OCI-LY3 (cell line): ENCODE measurements around the gene IRAK2.

Source experiments
- H2AFZ ChIP-seq: fragments of 200-600, 300-600 bp; shearing (Covaris generic); 2 replicates; pipeline ENCODE4 v1.6.0; 2014; ENCODE audit warnings: antibody characterized with exemption, low read depth, low read length
- H3K27ac ChIP-seq: fragments of 200-600, 300-600 bp; sonication (generic); 2 replicates; pipeline ENCODE4 v1.5.1; 2014; ENCODE audit warnings: mild to moderate bottlenecking, low read length, moderate library complexity, mixed read lengths
- H3K27me3 ChIP-seq: fragments of 200-600, 300-600 bp; sonication (generic); 2 replicates; pipeline ENCODE4 v1.6.1; 2014; ENCODE audit warnings: low read depth, low read length, mixed read lengths
- H3K36me3 ChIP-seq: fragments of 200-600, 300-600 bp; sonication (generic); replicated peaks from 2 replicates; pipeline ENCODE3; 2014; ENCODE audit warnings: low read depth, low read length, mixed read lengths
- H3K4me1 ChIP-seq: fragments of 300-600, 200-600 bp; sonication (generic); 2 replicates; pipeline ENCODE4 v1.6.1; 2014; ENCODE audit warnings: low read length, mixed read lengths
- H3K4me2 ChIP-seq: fragments of 200-600, 300-600 bp; sonication (generic); 2 replicates; pipeline ENCODE4 v1.6.1; 2014; ENCODE audit warnings: low read length, mixed read lengths
- H3K4me3 ChIP-seq: fragments of 300-600, 200-600 bp; sonication (generic); 2 replicates; pipeline ENCODE4 v1.5.1; 2014; ENCODE audit warnings: antibody characterized with exemption, mild to moderate bottlenecking, low read length, moderate library complexity
- H3K79me2 ChIP-seq: fragments of 300-600, 200-600 bp; shearing (Covaris generic); 2 replicates; pipeline ENCODE4 v1.6.1; 2014; ENCODE audit warnings: mild to moderate bottlenecking, low read length, mixed read lengths
- H3K9ac ChIP-seq: fragments of 300-600, 200-600 bp; shearing (Covaris generic); 2 replicates; pipeline ENCODE4 v1.6.0; 2014; ENCODE audit warnings: mild to moderate bottlenecking, low read length, moderate library complexity
- H3K9me3 ChIP-seq: fragments of 200-600, 300-600 bp; shearing (Covaris generic); 2 replicates; pipeline ENCODE4 v1.6.1; 2014; ENCODE audit warnings: low read length, mixed read lengths; ENCODE audit not compliant: insufficient read depth
- H4K20me1 ChIP-seq: fragments of 200-600, 300-600 bp; sonication (generic); 2 replicates; pipeline ENCODE4 v1.6.1; 2016; ENCODE audit warnings: low read length, mixed read lengths; ENCODE audit not compliant: insufficient read depth
- EZH2phosphoT487 ChIP-seq: fragments of 200-600 bp; shearing (Covaris generic); IDR thresholded peaks from 2 replicates; pipeline ENCODE4 v1.6.1; 2018; ENCODE audit warnings: antibody characterized with exemption, mixed run types, low read depth
- TF ChIP-seq, protein P1 (sequence below): fragments of 200-600, 300-600 bp; sonication (generic); IDR thresholded peaks from 2 replicates; pipeline ENCODE4 v1.5.1; 2014; ENCODE audit warnings: antibody characterized with exemption, low read length, low read depth

Gene IRAK2

GRCh38 chr3:10279384-10280176 is 114.9 kb downstream of the IRAK2 start:
- Histone ChIP-seq H3K27ac (no peak overlapping the region), H3K79me2 (peaks cover 29% of the 10 kb centered on the region), H3K4me1 (no peaks in the 10 kb centered on the region), H3K4me2 (no peak overlapping the region), H2AFZ (no peak overlapping the region), H3K36me3 (peaks cover 45% of the 10 kb centered on the region), H4K20me1 (peaks cover 1% of the 10 kb centered on the region), H3K9ac (no peak overlapping the region), H3K4me3 (no peak overlapping the region), H3K27me3 (no peaks in the 10 kb centered on the region), H3K9me3 (no peaks in the 10 kb centered on the region)
- TF ChIP-seq, protein P1, sequence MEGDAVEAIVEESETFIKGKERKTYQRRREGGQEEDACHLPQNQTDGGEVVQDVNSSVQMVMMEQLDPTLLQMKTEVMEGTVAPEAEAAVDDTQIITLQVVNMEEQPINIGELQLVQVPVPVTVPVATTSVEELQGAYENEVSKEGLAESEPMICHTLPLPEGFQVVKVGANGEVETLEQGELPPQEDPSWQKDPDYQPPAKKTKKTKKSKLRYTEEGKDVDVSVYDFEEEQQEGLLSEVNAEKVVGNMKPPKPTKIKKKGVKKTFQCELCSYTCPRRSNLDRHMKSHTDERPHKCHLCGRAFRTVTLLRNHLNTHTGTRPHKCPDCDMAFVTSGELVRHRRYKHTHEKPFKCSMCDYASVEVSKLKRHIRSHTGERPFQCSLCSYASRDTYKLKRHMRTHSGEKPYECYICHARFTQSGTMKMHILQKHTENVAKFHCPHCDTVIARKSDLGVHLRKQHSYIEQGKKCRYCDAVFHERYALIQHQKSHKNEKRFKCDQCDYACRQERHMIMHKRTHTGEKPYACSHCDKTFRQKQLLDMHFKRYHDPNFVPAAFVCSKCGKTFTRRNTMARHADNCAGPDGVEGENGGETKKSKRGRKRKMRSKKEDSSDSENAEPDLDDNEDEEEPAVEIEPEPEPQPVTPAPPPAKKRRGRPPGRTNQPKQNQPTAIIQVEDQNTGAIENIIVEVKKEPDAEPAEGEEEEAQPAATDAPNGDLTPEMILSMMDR = no peak
- no peak for TF ChIP-seq EZH2phosphoT487

GRCh38 chr3:10280177-10280529 is 115.4 kb downstream of the IRAK2 start:
- TF ChIP-seq, protein P1 = 0 out of 2 replicates have a peak, but pooled peaks have one; percentile 7
- TF ChIP-seq EZH2phosphoT487 = no peak
- Histone ChIP-seq H3K4me1 (no peaks in the 10 kb centered on the region), H3K4me2 (no peak overlapping the region), H3K9ac (no peak overlapping the region), H3K27ac (no peak overlapping the region), H2AFZ (no peak overlapping the region), H3K36me3 (peaks cover 49% of the 10 kb centered on the region), H4K20me1 (no peaks in the 10 kb centered on the region; the same call in none of the 2 replicates), H3K27me3 (no peaks in the 10 kb centered on the region), H3K79me2 (peaks cover 24% of the 10 kb centered on the region), H3K4me3 (no peak overlapping the region), H3K9me3 (no peaks in the 10 kb centered on the region)

DNA sequence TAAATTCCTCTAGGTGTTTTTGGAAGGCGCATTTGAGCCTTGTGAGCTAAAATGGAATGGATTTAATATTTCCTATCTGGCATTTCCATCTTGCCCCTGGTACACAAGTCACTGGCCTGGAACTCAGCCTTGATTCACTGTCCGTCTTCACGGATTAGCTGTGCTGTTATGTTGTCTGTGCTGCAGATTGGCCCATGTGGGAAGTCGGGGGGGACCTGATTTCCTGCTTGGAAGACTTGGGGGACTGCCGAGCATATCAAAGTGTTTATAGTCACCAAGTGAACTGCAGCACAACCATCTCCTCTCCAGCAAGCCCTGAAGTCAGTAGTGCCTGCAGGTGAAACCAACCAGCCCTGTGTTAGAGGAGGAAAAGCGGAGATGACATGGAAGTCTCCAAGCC is 115.9 kb downstream of the IRAK2 start:
- H4K20me1 ChIP-seq = no peaks in the 10 kb centered on the region; the same call in none of the 2 replicates
- H3K36me3 ChIP-seq = peaks cover 51% of the 10 kb centered on the region
- H3K4me2 ChIP-seq = no peak overlapping the region
- peaks cover 19% of the 10 kb centered on the region for H3K79me2 ChIP-seq
- H3K9ac ChIP-seq = no peak overlapping the region
- H3K4me3 ChIP-seq = no peak overlapping the region
- TF ChIP-seq, protein P1 = no peak
- no peak for TF ChIP-seq EZH2phosphoT487
- no peaks in the 10 kb centered on the region for H3K9me3 ChIP-seq
- H3K4me1 ChIP-seq = no peaks in the 10 kb centered on the region
- no peaks in the 10 kb centered on the region for H3K27me3 ChIP-seq
- no peak overlapping the region for H3K27ac ChIP-seq
- no peak overlapping the region for H2AFZ ChIP-seq

DNA sequence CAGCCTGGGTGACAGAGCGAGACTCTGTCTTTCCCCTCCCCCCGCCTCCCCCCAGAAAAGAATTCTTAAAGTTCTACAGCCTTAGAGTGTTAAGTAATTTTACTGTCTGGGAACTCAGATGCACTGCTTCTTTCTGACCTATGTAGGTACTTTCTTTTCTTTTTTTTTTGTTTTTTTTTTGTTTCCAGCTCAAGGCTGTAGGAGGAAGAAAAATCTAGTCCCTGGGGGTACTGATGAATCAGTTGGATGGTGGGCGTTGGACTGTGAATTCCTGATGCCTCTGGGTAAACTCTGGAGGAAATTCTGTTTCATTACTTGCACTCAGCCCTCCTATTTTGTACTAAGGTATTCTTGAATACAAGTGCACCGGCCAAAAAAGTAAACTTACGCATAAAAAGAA is 117.2 kb downstream of the IRAK2 start:
- Histone ChIP-seq H3K4me2 (no peak overlapping the region), H3K27ac (no peak overlapping the region)

More for the DNA sequence above, 117.2 kb downstream of the IRAK2 start:
- Histone ChIP-seq H3K79me2 (peaks cover 10% of the 10 kb centered on the region), H3K4me3 (no peak overlapping the region), H3K27me3 (no peaks in the 10 kb centered on the region), H4K20me1 (no peaks in the 10 kb centered on the region; the same call in 1 of the 2 replicates), H3K9ac (no peak overlapping the region), H3K36me3 (peaks cover 49% of the 10 kb centered on the region), H3K9me3 (no peaks in the 10 kb centered on the region), H3K4me1 (no peaks in the 10 kb centered on the region), H2AFZ (no peak overlapping the region)
- TF ChIP-seq, protein P1 = no peak
- no peak for TF ChIP-seq EZH2phosphoT487
